SH-SY5Y (cell line): ENCODE data around the gene TMEM94.

Experiments used
- GATA2 ChIP-seq: IDR thresholded peaks from 2 replicates; pipeline ENCODE4 v1.6.1; 2011; ENCODE audit warnings: mild to moderate bottlenecking, low read depth, low read length
- GATA3 ChIP-seq: IDR thresholded peaks from 2 replicates; pipeline ENCODE4 v1.6.1; 2011; ENCODE audit warnings: low read depth, mild to moderate bottlenecking, low read length, moderate library complexity

DNA sequence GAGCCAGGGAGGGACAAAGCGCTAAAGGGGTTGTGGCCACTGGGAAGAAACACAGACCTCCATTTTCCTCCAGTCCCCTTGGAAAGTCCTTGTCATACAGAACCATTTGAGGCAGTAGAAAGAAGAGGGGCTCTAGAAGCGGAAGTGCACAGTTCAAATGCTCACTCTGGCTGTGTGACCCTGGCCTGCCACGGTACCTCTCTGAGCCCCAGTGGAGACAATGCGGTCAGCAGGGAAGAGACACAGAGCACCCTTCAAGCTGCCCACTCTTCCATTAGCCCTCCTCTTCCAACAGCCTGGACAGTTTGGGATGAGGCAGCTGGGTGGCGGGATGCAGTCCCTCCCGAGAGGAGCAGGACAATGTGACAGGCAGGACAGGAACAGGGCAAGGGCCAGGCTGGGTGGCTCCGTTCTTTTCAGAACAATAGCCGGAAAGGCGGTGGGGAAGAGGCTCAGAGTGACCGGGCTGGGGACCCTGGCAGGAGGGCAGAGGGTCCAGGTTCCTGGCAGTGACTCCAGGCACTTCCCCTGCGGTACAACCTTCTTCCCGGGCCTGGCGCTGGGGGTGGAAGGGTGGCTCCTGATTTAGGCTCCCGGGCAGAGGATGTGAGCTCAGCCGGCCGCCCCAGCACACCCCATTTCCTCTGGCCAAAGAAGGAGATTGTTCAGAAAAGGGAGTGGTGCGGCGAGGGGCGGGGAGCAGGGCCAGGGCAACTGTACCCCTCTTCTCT lies 53.3 kb downstream of the TMEM94 start:
- TF ChIP-seq GATA3 (no peak), GATA2 (no peak)
